PC-9 (cell line): ENCODE data around the gene TCAF1. TPM values are rescaled to one million over a fixed set of nuclear protein-coding genes. Genes with fewer than 3 reads are reported as not detected.

Experiments used
- BruUV-seq: library from RNA; stranded (reverse); fragments of 400-500 nt; replicated peaks from 2 replicates; lab custom pipeline; 2021; lab: Mats Ljungman, UMichigan
- CTCF ChIA-PET: fragments of 300-600 bp; sonication (Branson Sonifier 250); formaldehyde crosslinking; loops from one replicate; lab custom pipeline; 2022; ENCODE audit warnings: antibody characterized with exemption; lab: Charles Lee
- POLR2A ChIA-PET: fragments of 300-600 bp; sonication (Branson Sonifier 250); formaldehyde crosslinking; loops from one replicate; lab custom pipeline; 2022; ENCODE audit warnings: antibody characterized with exemption; ENCODE audit not compliant: unreplicated experiment; lab: Charles Lee
- DNase-seq, 2 experiments: peaks; one replicate each; pipeline versions ENCODE4 v3.0.0 to v3.0.0-alpha.2; 2015 to 2022; ENCODE audit warnings: mixed read lengths in 1 of 2
- H2AFZ ChIP-seq: fragments of 200-600 bp; sonication (generic); 2 replicates; pipeline ENCODE4 v1.8.1; 2017; ENCODE audit warnings: antibody characterized with exemption
- H3F3A ChIP-seq: fragments of 200-600 bp; sonication (generic); 2 replicates; pipeline ENCODE4 v1.8.1; 2017; ENCODE audit warnings: antibody characterized with exemption, mild to moderate bottlenecking, low read depth; ENCODE audit not compliant: insufficient read depth
- H3K27ac ChIP-seq: fragments of 200-600 bp; sonication (generic); 2 replicates; pipeline ENCODE4 v1.6.1; 2016; ENCODE audit warnings: mixed run types
- H3K27me3 ChIP-seq: fragments of 200-600 bp; sonication (generic); 2 replicates; pipeline ENCODE4 v1.6.1; 2016; ENCODE audit warnings: low read depth, mixed run types; ENCODE audit not compliant: insufficient read depth
- H3K36me3 ChIP-seq: fragments of 200-600 bp; sonication (generic); 2 replicates; pipeline ENCODE4 v1.6.1; 2016; ENCODE audit warnings: low read depth, mixed run types
- H3K4me1 ChIP-seq: fragments of 200-600 bp; sonication (generic); replicated peaks from 2 replicates; pipeline ENCODE4 v1.6.1; 2016; ENCODE audit warnings: mixed run types; ENCODE audit not compliant: insufficient read depth
- H3K4me2 ChIP-seq: fragments of 200-600 bp; sonication (generic); 2 replicates; pipeline ENCODE4 v1.6.1; 2017; ENCODE audit warnings: mixed run types
- H3K4me3 ChIP-seq: fragments of 200-600 bp; sonication (generic); 2 replicates; pipeline ENCODE4 v1.6.1; 2016; ENCODE audit warnings: mixed run types
- H3K79me2 ChIP-seq: fragments of 200-600 bp; sonication (generic); 2 replicates; pipeline ENCODE4 v1.6.1; 2017; ENCODE audit warnings: low read depth, mixed run types
- H3K9me2 ChIP-seq: fragments of 200-600 bp; sonication (generic); 2 replicates; pipeline ENCODE4 v1.8.1; 2017; ENCODE audit warnings: mild to moderate bottlenecking; ENCODE audit not compliant: insufficient read depth
- H3K9me3 ChIP-seq: fragments of 200-600 bp; sonication (generic); 2 replicates; pipeline ENCODE4 v1.8.1; 2016; ENCODE audit warnings: low read depth; ENCODE audit not compliant: insufficient read depth
- H4K20me1 ChIP-seq: fragments of 200-600 bp; sonication (generic); 2 replicates; pipeline ENCODE4 v1.8.1; 2017; ENCODE audit not compliant: insufficient read depth
- CTCF ChIP-seq: fragments of 200-600 bp; sonication (generic); conservative IDR thresholded peaks from 2 replicates; pipeline ENCODE4 v1.6.1; 2017; ENCODE audit warnings: mixed run types, antibody characterized with exemption, mild to moderate bottlenecking, moderate library complexity
- EZH2 ChIP-seq: fragments of 200-600 bp; sonication (generic); IDR thresholded peaks from 2 replicates; pipeline ENCODE4 v1.8.0; 2017; ENCODE audit warnings: antibody characterized with exemption, low read depth
- intact Hi-C: fragments of 100-400 bp; cut with micrococcal nuclease; formaldehyde crosslinking; loops from one replicate; pipeline ENCODE4 v1.10.0; 2022; ENCODE audit not compliant: unreplicated experiment
- total RNA-seq: library from RNA; stranded (reverse); gene quantifications from 2 replicates; pipeline ENCODE4 v1.2.3, GENCODE V29; 2021

The TCAF1 gene
- total RNA-seq, 1 experiment from 2014 or later = 44.6 TPM

- no peaks in the 10 kb centered on the region for H3K9me3 ChIP-seq
- DNase-seq = no peak
- CTCF ChIA-PET = interaction anchor here (0.7 kb wide), 1 partner anchor 428 kb away, joined by 9 read pairs; no protein-coding TSS in a partner anchor
- no peaks in the 10 kb centered on the region for H3K27me3 ChIP-seq
- no peaks in the 10 kb centered on the region for H3F3A ChIP-seq
- H3K4me3 ChIP-seq = no peak overlapping the region
- H4K20me1 ChIP-seq = no peaks in the 10 kb centered on the region
- H3K36me3 ChIP-seq = no peaks in the 10 kb centered on the region
- H3K9me2 ChIP-seq = no peaks in the 10 kb centered on the region
- no peaks in the 10 kb centered on the region for H3K79me2 ChIP-seq
- H2AFZ ChIP-seq = no peak overlapping the region
- BruUV-seq = TSS peak; percentile 17
- intact Hi-C loops = no loop called here
- TF ChIP-seq EZH2 = no peak
- TF ChIP-seq CTCF = no peak
- no peaks in the 10 kb centered on the region for H3K4me1 ChIP-seq
- POLR2A ChIA-PET = interaction anchor here (0.6 kb wide), 1 partner anchor 19 kb away, joined by 4 read pairs; no protein-coding TSS in a partner anchor
- H3K27ac ChIP-seq = no peak overlapping the region
- H3K4me2 ChIP-seq = no peak overlapping the region
These were observed 19.9 kb downstream of the TCAF1 start for GRCh38 chr7:143882020-143882603.

GRCh38 chr7:143878884-143879283, 23.1 kb downstream of the TCAF1 start:
- Histone ChIP-seq H3K4me1 (no peaks in the 10 kb centered on the region), H2AFZ (no peak overlapping the region), H4K20me1 (no peaks in the 10 kb centered on the region), H3K27ac (no peak overlapping the region), H3K36me3 (no peaks in the 10 kb centered on the region), H3K9me3 (no peaks in the 10 kb centered on the region), H3K9me2 (no peaks in the 10 kb centered on the region), H3K4me3 (no peak overlapping the region), H3K79me2 (no peaks in the 10 kb centered on the region), H3K4me2 (no peak overlapping the region), H3K27me3 (no peaks in the 10 kb centered on the region), H3F3A (no peaks in the 10 kb centered on the region)
- intact Hi-C loops = no loop called here
- POLR2A ChIA-PET = no interaction called here
- BruUV-seq = no TSS peak
- CTCF ChIA-PET = no interaction called here
- DNase-seq = no peak
- TF ChIP-seq CTCF (no peak), EZH2 (no peak)

GRCh38 chr7:143877098-143877497, 24.9 kb downstream of the TCAF1 start:
- H3K4me2 ChIP-seq = no peak overlapping the region
- CTCF ChIA-PET = no interaction called here
- no TSS peak for BruUV-seq
- H3K9me3 ChIP-seq = no peaks in the 10 kb centered on the region
- no peak for DNase-seq
- H3K79me2 ChIP-seq = no peaks in the 10 kb centered on the region
- H3K27ac ChIP-seq = no peak overlapping the region
- H4K20me1 ChIP-seq = no peaks in the 10 kb centered on the region
- TF ChIP-seq EZH2 = no peak
- no peak for TF ChIP-seq CTCF
- H3K9me2 ChIP-seq = no peaks in the 10 kb centered on the region
- no peaks in the 10 kb centered on the region for H3K36me3 ChIP-seq
- H2AFZ ChIP-seq = no peak overlapping the region
- no peaks in the 10 kb centered on the region for H3F3A ChIP-seq
- H3K27me3 ChIP-seq = no peaks in the 10 kb centered on the region
- intact Hi-C loops = no loop called here
- H3K4me1 ChIP-seq = peaks cover 1% of the 10 kb centered on the region; the same call in 1 of the 2 replicates
- POLR2A ChIA-PET = no interaction called here
- no peak overlapping the region for H3K4me3 ChIP-seq
